Measurements from ENCODE around the gene C1QL1.

The C1QL1 gene

DNA sequence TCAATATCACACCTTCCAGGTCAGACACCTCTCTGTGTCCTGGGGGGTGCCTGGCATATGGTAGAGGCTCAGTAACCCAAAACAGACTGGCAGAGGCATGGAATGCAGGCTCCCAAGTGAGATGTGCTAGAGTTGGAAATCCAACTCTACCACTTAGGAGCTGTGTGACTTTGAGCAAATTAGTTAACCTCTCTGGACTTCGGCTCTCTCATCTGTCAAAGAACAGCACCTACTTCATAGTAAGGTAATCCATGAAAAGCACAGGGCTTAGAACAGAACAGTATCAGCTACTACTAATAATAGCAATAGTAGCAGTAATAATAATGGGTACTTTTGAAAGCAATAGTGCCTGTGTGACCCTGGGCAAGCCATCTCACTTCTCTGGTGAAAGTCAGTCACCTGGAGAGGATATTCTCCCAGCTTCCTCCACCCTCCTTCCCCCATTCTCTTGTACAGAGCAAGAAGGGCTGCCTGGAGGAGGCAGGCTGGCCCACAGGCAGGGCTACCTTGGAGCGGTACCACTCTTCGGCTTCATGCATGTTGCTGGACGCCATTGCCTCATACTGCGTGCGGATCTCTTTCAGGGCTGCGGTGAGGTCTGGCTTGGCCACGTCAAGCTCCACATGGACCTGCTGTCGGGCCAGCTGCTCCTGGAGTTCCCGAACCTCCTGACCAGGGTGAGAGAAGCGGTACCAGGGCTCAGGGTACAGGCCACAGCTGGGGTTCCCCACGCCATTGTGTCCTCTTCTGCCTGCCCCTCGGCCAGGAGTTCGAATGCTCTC is 55.1 kb downstream of the C1QL1 start:
- FAIRE-seq = no peak

DNA sequence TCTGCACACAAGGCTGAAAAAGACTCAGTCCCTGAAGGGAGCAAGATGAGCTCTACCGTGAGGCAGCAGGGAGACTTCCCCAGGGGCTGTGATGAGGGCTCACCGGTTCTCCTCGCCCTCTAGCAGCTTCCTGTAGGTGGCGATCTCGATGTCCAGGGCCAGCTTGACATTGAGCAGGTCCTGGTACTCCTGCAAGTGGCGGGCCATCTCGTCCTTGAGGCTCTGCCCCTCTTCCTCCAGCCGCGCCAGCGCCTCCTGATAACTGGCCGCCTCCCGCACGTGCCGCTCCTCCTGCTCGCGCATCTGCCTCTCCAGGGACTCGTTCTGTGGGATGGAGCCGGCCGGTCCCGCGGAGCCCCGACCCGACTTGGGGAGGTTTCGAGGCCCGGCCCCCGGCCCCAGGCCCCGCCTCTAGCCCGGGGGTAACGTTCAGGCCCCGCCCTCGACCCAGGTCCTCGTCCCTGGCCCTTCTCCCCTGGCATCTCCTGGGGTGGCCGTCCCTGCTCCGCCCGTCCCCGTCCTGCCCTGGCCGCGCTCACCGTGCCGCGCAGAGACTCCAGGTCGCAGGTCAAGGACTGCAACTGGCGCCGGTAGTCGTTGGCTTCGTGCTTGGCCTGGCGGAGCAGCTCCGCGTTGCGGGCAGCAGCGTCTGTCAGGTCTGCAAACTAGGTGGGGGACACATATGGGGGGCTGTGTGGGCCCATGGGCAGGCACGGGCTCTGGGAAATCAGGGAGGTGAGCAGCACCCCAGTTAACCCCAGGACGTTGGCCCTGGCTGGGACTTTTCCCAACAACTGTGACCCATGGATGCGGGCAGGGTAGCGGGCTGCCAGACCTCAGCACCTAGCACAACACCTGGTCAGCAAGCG is 56.7 kb downstream of the C1QL1 start:
- FAIRE-seq = no peak

DNA sequence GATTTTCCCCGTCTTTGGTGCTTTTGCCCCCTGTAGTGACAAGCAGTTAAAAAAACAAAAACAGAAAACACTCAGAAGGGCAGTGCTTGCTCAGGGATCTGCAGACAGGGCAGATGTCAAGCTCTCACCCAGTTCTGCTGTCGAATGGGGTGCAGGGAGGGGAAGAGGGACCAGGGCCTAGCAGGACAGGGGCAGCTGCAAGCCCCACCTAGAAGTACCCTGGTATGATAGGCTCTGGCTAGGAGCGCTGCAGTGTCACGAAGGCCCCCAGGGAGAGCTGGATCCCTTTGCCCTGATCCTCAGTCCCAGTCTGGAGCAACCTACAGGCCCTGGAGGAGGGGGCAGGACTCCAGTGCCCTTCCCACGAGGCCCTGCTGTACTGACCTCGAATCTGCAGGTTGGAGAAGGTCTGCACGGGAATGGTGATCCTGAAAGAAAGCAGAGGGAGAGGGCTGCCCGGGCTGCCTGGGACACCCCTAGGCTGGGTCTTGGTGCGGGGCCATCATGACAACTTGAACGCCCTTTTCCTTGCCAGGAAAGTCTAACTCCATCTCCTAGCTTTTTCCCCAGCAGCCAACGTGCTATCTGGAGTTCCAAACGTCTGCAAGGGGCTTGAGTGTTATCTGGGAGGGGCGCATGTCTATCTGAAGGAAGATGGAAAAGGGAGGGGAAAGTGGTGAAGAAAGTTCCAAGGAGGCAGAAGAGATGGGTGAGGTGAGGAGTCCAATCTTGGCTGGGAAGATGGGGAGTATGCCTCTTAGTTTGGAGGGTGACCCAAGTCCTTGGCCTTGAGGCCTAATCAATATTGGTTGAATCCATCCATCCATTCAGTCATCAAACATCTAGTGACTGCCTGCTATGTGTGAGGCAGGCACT is 57.6 kb downstream of the C1QL1 start:
- no peak for FAIRE-seq

Measured in endometrium (tissue), 2 donors.